CD4-positive, alpha-beta memory T cell (primary cell): Measurements from ENCODE around the gene EXD3. TPM values are rescaled to one million over a fixed set of nuclear protein-coding genes. Genes with fewer than 3 reads are reported as not detected.

Source experiments
- CTCF ChIA-PET: fragments of 350-600 bp; sonication (Branson Sonifier 250); formaldehyde crosslinking; loops from one replicate; lab custom pipeline; 2021; ENCODE audit warnings: inconsistent platforms; ENCODE audit not compliant: partially characterized antibody; lab: Charles Lee
- POLR2A ChIA-PET: fragments of 350-600 bp; sonication (Branson Sonifier 250); formaldehyde crosslinking; loops from one replicate; lab custom pipeline; 2021; ENCODE audit not compliant: partially characterized antibody; lab: Charles Lee
- DNase-seq, 5 donors: peaks; one replicate each; pipeline versions ENCODE4 v3.0.0 to v3.0.0-alpha.2; 2020 to 2022; ENCODE audit warnings: mixed read lengths in 1 of 5
- H3K27ac ChIP-seq: one replicate; pipeline ENCODE4 v1.7.0; 2013; ENCODE audit warnings: low read depth, low read length
- H3K27me3 ChIP-seq: 2 replicates; pipeline ENCODE4 v1.7.0; 2013; ENCODE audit warnings: mild to moderate bottlenecking, low read length, moderate library complexity; ENCODE audit not compliant: insufficient read depth
- H3K36me3 ChIP-seq: 2 replicates; pipeline ENCODE4 v1.7.0; 2013; ENCODE audit warnings: mild to moderate bottlenecking, low read length, moderate library complexity; ENCODE audit not compliant: insufficient read depth
- H3K4me1 ChIP-seq: 2 replicates; pipeline ENCODE4 v1.7.0; 2013; ENCODE audit warnings: mild to moderate bottlenecking, low read length, moderate library complexity; ENCODE audit not compliant: insufficient read depth
- H3K4me3 ChIP-seq, 2 donors: one replicate each; pipeline ENCODE4 v1.7.0; 2013; ENCODE audit warnings: low read length in 2 of 2, mild to moderate bottlenecking in 1 of 2
- H3K9me3 ChIP-seq, 2 donors: one replicate each; pipeline ENCODE4 v1.7.0; 2013; ENCODE audit warnings: low read length in 2 of 2, control low read depth in 1 of 2; ENCODE audit not compliant: control insufficient read depth in 1 of 2
- H3K27ac Mint-ChIP-seq, 7 donors: one replicate each; pipeline ENCODE4 v1.8.0; 2020 to 2021; ENCODE audit warnings: mixed read lengths in 7 of 7, mild to moderate bottlenecking in 6 of 7, inconsistent platforms in 3 of 7, moderate library complexity in 3 of 7
- H3K27me3 Mint-ChIP-seq, 2 donors: one replicate each; pipeline ENCODE4 v1.8.0; 2020 to 2021; ENCODE audit warnings: mixed read lengths in 2 of 2
- H3K36me3 Mint-ChIP-seq, 2 donors: one replicate each; pipeline ENCODE4 v1.8.0; 2020 to 2021; ENCODE audit warnings: mixed read lengths in 2 of 2, inconsistent platforms in 1 of 2, mild to moderate bottlenecking in 1 of 2
- H3K4me1 Mint-ChIP-seq, 4 donors: one replicate each; pipeline ENCODE4 v1.8.0; 2020 to 2021; ENCODE audit warnings: mixed read lengths in 4 of 4, mild to moderate bottlenecking in 1 of 4
- H3K4me3 Mint-ChIP-seq, 8 donors: one replicate each; pipeline ENCODE4 v1.8.0; 2020 to 2021; ENCODE audit warnings: mixed read lengths in 8 of 8, mild to moderate bottlenecking in 7 of 8, moderate library complexity in 6 of 8, inconsistent platforms in 3 of 8
- H3K9me3 Mint-ChIP-seq, 8 donors: one replicate each; pipeline ENCODE4 v1.8.0; 2020 to 2021; ENCODE audit warnings: mixed read lengths in 8 of 8, mild to moderate bottlenecking in 5 of 8, inconsistent platforms in 3 of 8, moderate library complexity in 1 of 8
- intact Hi-C: fragments of 100-400 bp; cut with micrococcal nuclease; formaldehyde crosslinking; loops from one replicate; pipeline ENCODE4 v1.15.1; 2023
- polyA plus RNA-seq, 2 donors: library from polyadenylated mRNA; unstranded; fragments of 300-500 nt; fragmentation: Illumina TruSeq; gene quantifications; one replicate each; pipeline ENCODE4 v1.2.3, GENCODE V29; 2021
- total RNA-seq, 2 experiments: library from RNA; stranded (reverse); gene quantifications; one replicate each; pipeline ENCODE4 v1.2.3, GENCODE V29; 2021

EXD3 gene
- total and polyA plus RNA-seq, 4 experiments from 2014 or later = 2.5 to 21.9 (median 14.2) TPM

DNA sequence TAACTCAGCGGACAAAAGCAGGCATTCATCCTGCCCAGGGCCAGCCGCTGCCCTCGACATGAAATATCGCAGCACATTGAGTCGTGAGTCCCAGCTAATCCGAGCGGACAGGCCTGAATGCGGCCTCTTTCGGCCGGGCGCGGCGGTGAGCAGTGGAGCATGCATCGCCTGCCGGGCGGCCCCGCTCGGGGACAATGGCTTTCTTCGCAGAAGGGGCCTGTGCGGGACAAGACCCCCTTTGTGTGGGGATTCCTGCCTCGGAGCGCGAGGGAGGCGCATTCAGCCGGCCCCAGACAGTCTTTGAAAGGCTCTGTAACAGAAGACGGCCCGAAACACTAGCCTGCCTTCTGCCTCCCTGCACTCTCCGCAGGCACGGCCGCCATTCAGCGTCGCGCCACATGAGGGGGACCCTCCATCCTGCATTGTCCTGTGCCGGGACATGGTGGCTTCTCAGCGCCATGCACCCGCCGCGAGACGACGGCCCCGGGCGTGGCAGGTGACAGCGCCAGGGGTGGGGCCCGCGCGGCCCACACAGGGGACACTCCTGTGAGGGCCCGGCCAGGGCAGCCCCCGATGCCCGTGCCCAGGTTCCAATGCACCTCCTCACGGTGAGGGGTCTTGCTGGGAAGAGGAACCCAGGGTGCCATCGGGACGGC is 52.0 kb downstream of the EXD3 start:
- Mint-ChIP-seq H3K4me1 (no peaks in the 10 kb centered on the region), H3K27me3 (no peaks in the 10 kb centered on the region), H3K4me3 (no peak overlapping the region), H3K9me3 (no peaks in the 10 kb centered on the region), H3K36me3 (no peaks in the 10 kb centered on the region), H3K27ac (no peak overlapping the region)
- no peak overlapping the region for H3K27ac ChIP-seq
- no peaks in the 10 kb centered on the region for H3K36me3 ChIP-seq
- POLR2A ChIA-PET = no interaction called here
- intact Hi-C loops = no loop called here
- no peaks in the 10 kb centered on the region for H3K27me3 ChIP-seq
- H3K4me1 ChIP-seq = no peaks in the 10 kb centered on the region
- H3K4me3 ChIP-seq = no peak overlapping the region
- H3K9me3 ChIP-seq = no peaks in the 10 kb centered on the region
- CTCF ChIA-PET = no interaction called here
- no peak for DNase-seq

- CTCF ChIA-PET = no interaction called here
- Mint-ChIP-seq H3K9me3 (no peaks in the 10 kb centered on the region), H3K27me3 (no peaks in the 10 kb centered on the region), H3K36me3 (peaks cover 0 to 6% of the 10 kb centered on the region in 2 donors), H3K27ac (no peak overlapping the region), H3K4me1 (no peaks in the 10 kb centered on the region), H3K4me3 (no peak overlapping the region)
- DNase-seq = no peak
- intact Hi-C loops = no loop called here
- Histone ChIP-seq H3K27ac (no peak overlapping the region), H3K36me3 (no peaks in the 10 kb centered on the region), H3K27me3 (no peaks in the 10 kb centered on the region), H3K4me3 (no peak overlapping the region), H3K4me1 (no peaks in the 10 kb centered on the region), H3K9me3 (no peaks in the 10 kb centered on the region)
- POLR2A ChIA-PET = no interaction called here
These were observed 52.8 kb downstream of the EXD3 start for GRCh38 chr9:137369911-137370764.

DNA sequence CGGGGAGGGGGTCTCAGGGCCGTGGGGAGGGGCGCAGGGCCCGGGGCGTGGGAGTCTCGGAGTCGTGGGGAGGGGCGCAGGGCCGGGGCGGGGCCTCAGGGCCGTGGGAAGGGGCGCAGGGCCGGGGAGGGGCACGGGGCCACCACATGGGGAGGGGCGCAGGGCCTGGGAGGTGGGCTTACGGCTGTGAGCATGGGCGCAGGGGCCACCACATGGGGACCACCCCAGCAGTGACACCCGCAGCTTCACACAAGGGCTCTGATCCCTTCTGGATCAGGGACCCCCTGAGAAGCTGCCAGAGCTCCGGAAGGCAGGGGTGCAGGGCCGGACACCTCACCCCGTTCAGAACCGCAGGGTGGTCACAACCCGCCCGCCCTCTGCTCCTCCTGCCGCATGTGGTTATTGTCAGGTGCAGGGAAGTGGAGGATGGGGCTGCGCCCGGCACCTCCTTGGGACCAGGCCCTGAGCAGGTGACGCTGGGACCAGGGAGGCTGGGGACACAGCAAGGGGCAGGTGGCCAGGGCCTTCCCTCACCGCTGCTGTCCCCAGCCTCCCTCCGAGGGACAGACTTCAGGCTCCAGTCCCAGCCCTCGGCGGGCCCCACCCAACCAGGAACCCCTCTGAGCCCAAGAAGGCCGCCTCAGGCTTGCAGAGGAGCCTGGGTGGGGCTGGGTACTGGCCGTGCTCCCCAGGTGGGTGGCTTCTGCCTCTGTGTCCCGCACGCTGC is 53.7 kb downstream of the EXD3 start:
- intact Hi-C loops = no loop called here
- no peaks in the 10 kb centered on the region for H3K9me3 Mint-ChIP-seq
- no peaks in the 10 kb centered on the region for H3K4me1 ChIP-seq
- no peak overlapping the region for H3K27ac Mint-ChIP-seq
- no peaks in the 10 kb centered on the region for H3K27me3 ChIP-seq
- H3K4me1 Mint-ChIP-seq = no peaks in the 10 kb centered on the region
- H3K36me3 Mint-ChIP-seq = peaks cover 0 to 6% of the 10 kb centered on the region in 2 donors
- ChIA-PET CTCF (no interaction called here), POLR2A (no interaction called here)
- DNase-seq = no peak
- H3K9me3 ChIP-seq = no peaks in the 10 kb centered on the region
- no peak overlapping the region for H3K4me3 Mint-ChIP-seq
- H3K27ac ChIP-seq = no peak overlapping the region
- no peaks in the 10 kb centered on the region for H3K36me3 ChIP-seq
- H3K27me3 Mint-ChIP-seq = no peaks in the 10 kb centered on the region
- no peak overlapping the region for H3K4me3 ChIP-seq

DNA sequence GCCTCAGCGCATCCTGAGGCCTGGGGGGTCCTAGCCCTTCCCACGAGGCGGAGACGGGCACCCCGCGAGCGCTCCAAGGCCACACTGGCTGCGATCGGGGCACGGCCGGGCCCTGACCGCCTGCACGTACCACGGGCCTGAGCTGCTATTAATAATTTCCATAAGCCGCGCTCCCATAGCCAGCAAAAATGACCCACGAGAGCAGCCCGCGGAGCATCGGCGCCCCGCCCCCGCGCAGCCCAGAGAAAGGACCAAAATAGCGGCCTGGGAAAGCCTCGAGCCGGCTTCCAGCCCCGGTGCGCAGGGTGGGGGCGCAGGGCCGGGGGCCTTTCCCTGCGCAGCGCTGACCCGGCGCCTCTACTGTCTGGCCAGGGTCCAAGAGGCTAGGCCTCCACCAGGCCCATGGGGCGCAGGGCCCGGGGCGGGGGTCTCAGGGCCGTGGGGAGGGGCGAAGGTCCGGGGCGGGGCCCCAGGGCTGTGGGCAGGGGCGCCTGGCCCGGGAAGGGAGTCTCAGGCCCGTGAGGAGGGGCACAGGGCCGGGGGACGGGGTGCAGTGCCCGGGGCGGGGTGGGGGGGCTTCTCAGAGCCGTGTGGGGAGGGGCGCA is 54.4 kb downstream of the EXD3 start:
- Histone ChIP-seq H3K36me3 (no peaks in the 10 kb centered on the region), H3K9me3 (no peaks in the 10 kb centered on the region), H3K4me1 (no peaks in the 10 kb centered on the region), H3K27me3 (no peaks in the 10 kb centered on the region), H3K27ac (no peak overlapping the region), H3K4me3 (no peak overlapping the region)
- Mint-ChIP-seq H3K9me3 (peaks cover 0 to 4% (median 2%) of the 10 kb centered on the region in 8 donors), H3K27me3 (no peaks in the 10 kb centered on the region), H3K4me3 (no peak overlapping the region), H3K36me3 (peaks cover 0 to 10% of the 10 kb centered on the region in 2 donors), H3K27ac (no peak overlapping the region), H3K4me1 (no peaks in the 10 kb centered on the region)
- CTCF ChIA-PET = no interaction called here
- POLR2A ChIA-PET = no interaction called here
- DNase-seq = no peak
- intact Hi-C loops = no loop called here

DNA sequence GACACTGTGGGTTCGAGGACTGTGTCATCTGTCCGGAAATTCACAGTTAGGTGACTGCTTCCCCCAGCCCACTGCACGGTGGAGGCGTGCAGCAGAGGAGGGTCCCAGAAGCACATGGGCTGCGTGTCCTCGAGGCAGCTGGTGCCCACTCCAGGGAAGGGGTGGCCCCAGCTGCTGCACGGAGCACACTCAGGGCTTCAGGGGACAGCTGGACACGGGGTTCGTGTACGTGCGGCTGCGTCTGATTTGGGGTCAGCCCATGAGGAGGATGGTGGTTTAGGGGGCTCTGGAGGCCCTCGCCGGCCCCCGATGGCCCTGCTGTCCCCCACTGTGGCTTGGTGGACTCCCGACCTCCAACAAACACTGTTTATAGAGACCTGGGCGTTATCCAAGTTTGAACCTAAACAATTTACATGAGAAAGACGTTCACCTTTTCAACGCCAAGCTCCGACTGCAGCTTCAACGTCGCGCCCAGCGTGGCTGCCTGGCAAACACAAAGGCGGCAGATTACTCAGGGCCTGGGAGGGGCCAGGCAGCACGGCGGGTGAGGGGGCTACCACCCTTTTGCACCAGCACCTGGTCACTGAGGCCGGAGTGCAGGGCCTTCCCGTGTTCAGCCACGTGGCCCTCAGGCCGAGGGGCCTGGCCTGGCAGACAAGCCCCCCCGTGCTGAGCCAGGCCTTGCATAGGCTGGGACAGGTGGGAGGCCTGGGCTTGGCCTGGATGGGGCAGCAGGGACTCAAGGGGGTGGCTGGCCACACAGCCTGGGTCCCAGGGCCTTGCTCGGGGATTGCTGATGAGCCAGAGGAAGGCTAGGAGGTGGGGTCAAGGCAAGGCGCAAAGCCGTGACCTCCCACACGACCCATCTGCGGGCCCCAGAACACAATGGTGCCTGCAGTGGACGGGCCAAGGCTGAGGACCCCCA is 55.2 kb downstream of the EXD3 start:
- H3K27me3 Mint-ChIP-seq = no peaks in the 10 kb centered on the region
- Histone ChIP-seq H3K9me3 (no peaks in the 10 kb centered on the region), H3K4me1 (no peaks in the 10 kb centered on the region), H3K36me3 (no peaks in the 10 kb centered on the region), H3K4me3 (no peak overlapping the region), H3K27me3 (no peaks in the 10 kb centered on the region), H3K27ac (no peak overlapping the region)
- intact Hi-C loops = no loop called here
- H3K4me1 Mint-ChIP-seq = no peaks in the 10 kb centered on the region
- H3K36me3 Mint-ChIP-seq = peaks cover 0 to 10% of the 10 kb centered on the region in 2 donors
- POLR2A ChIA-PET = no interaction called here
- CTCF ChIA-PET = no interaction called here
- no peak overlapping the region for H3K27ac Mint-ChIP-seq
- no peak for DNase-seq
- H3K4me3 Mint-ChIP-seq = no peak overlapping the region
- peaks cover 0 to 8% (median 2%) of the 10 kb centered on the region in 8 donors for H3K9me3 Mint-ChIP-seq

DNA sequence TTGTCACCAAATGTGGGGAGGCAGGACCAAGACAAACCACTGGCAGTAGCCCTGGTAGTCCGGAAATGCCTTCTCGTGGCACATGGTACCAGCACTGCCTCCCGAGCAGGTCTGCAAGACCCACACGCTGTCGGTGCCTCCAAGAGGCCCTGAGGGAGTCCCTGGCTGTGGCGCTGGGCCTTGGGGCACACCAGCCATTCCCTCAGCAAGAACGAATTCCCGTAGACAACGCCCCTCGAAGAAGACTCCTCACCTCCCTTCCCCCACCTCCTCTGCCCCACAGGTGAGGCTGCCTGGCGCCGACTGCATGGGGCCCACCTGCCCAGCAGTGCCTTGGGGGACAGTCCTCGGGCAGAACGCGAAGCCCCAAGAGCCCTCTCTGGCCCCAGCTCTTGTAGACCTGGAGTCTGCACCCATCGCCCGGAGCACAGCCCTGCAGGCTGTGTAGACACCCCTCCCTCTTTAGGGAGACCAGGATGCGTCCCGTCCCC is 56.0 kb downstream of the EXD3 start:
- ChIA-PET CTCF (no interaction called here), POLR2A (no interaction called here)
- H3K36me3 Mint-ChIP-seq = peaks cover 0 to 12% of the 10 kb centered on the region in 2 donors
- H3K9me3 Mint-ChIP-seq = peaks cover 0 to 15% (median 2%) of the 10 kb centered on the region in 8 donors
- Histone ChIP-seq H3K36me3 (no peaks in the 10 kb centered on the region), H3K27me3 (no peaks in the 10 kb centered on the region), H3K4me1 (no peaks in the 10 kb centered on the region), H3K9me3 (no peaks in the 10 kb centered on the region), H3K27ac (no peak overlapping the region), H3K4me3 (no peak overlapping the region)
- no peak for DNase-seq
- no peak overlapping the region for H3K4me3 Mint-ChIP-seq
- intact Hi-C loops = no loop called here
- no peaks in the 10 kb centered on the region for H3K4me1 Mint-ChIP-seq
- no peak overlapping the region for H3K27ac Mint-ChIP-seq
- no peaks in the 10 kb centered on the region for H3K27me3 Mint-ChIP-seq
